Adrenal gland (tissue), 12 donors: ENCODE measurements around the gene CDCA4. TPM values are rescaled to one million over a fixed set of nuclear protein-coding genes. Genes with fewer than 3 reads are reported as not detected.
A peak's percentile ranks its signal among the peaks of the same experiment; 100 is the strongest.

Experiments used
- DNase-seq, 7 donors: peaks; one replicate each; pipeline ENCODE4 v3.0.0-alpha.2; 2019 to 2020
- H3K27ac ChIP-seq, 5 donors: fragments of 200-600 bp; sonication (generic) in 4 of 5; 1 replicate in 3 of 5; 2 replicates in 2 of 5; pipeline versions ENCODE4 v1.5.1 to v1.8.0; 2016 to 2020; ENCODE audit warnings: mild to moderate bottlenecking in 1 of 5
- H3K27me3 ChIP-seq: fragments of 200-600 bp; 2 replicates; pipeline ENCODE4 v1.8.0; 2021
- H3K36me3 ChIP-seq, 2 donors: fragments of 200-600 bp; replicated peaks in 1 of 2; 1 replicate in 1 of 2; 2 replicates in 1 of 2; pipeline versions ENCODE4 v1.5.1 to v1.8.0; 2018 to 2022
- H3K4me1 ChIP-seq, 2 donors: fragments of 200-600 bp; replicated peaks in 1 of 2; 1 replicate in 1 of 2; 2 replicates in 1 of 2; pipeline versions ENCODE4 v1.5.1 to v1.8.0; 2018 to 2021
- H3K4me3 ChIP-seq, 4 donors: fragments of 200-600 bp; sonication (generic) in 3 of 4; one replicate each; pipeline ENCODE4 v1.5.1; 2016 to 2018
- H3K9me3 ChIP-seq, 3 donors: fragments of 200-600 bp; sonication (generic) in 1 of 3; replicated peaks in 1 of 3; 1 replicate in 2 of 3; 2 replicates in 1 of 3; pipeline versions ENCODE4 v1.5.1 to v1.8.0; 2016 to 2021
- CTCF ChIP-seq, 6 experiments: fragments of 450-650 bp in 4 of 6; fragments of 200-600 bp in 2 of 6; sonication (generic) in 1 of 6; IDR thresholded peaks; 1 replicate in 5 of 6; 2 replicates in 1 of 6; pipeline versions ENCODE4 v1.5.1 to v1.8.0; 2016 to 2021; ENCODE audit warnings: antibody characterized with exemption in 6 of 6, mild to moderate bottlenecking in 2 of 6, moderate library complexity in 1 of 6
- POLR2A ChIP-seq, 2 donors: fragments of 450-650 bp; IDR thresholded peaks; one replicate each; pipeline ENCODE4 v1.6.1; 2017; ENCODE audit warnings: antibody characterized with exemption in 2 of 2, mild to moderate bottlenecking in 2 of 2, moderate library complexity in 1 of 2
- WGBS, 4 donors: extraction: QIAGEN DNeasy Blood & Tissue Kit in 2 of 4; methylation state at CpG; one replicate each; pipeline versions ENCODE4 v1.1.5 to v1.1.7; 2013 to 2017; 5-methylcytosine and 5-hydroxymethylcytosine counted together
- intact Hi-C, 2 donors: fragments of 100-400 bp; cut with DNase I; formaldehyde crosslinking; loops; one replicate each; pipeline versions ENCODE4 v1.14.1 to v1.15.0; 2022 to 2023
- polyA plus RNA-seq, 3 donors: library from polyadenylated mRNA; stranded (reverse); fragments of 200-250 nt in 2 of 3; fragments of 350-450 nt in 1 of 3; fragmentation: Illumina TruSeq in 1 of 3; extraction: RNeasy Lipid Tissue Mini Kit (QIAGEN cat#74804) in 1 of 3; gene quantifications; one replicate each; pipeline ENCODE4 v1.2.3, GENCODE V29; 2013 to 2014
- total RNA-seq, 9 donors: library from RNA; depleted of rRNA in 4 of 9; stranded (reverse); fragments of >200 nt in 4 of 9; fragments of 120-200 nt in 1 of 9; fragmentation: NEBNext Ultra II Directional in 1 of 9; extraction: Animal tissue kit (Norgen Biotek cat#: 25700) in 1 of 9; gene quantifications; one replicate each; pipeline versions ENCODE4 v1.1.0 to v1.2.4, GENCODE V29; 2013 to 2023
- donor health status: healthy with polysubstance abuse.
- donor health status: Bipolar disorder and iron deficiency.
- donor health status: DM: yes; HTN: yes; CAD: no.
- donor health status: DM: no; HTN: no; CAD: no.
- donor health status: DM: no; HTN: no; CAD: no.
- donor health status: DM: yes; HTN: yes; CAD: no.

Gene CDCA4
- total and polyA plus RNA-seq, 12 donors = 0.66 to 10.5 (median 4.1) TPM

- WGBS, 4 donors = 66 to 73% (median 70%) methylated on average over 6 to 24 of the region's 24 CpGs
- Histone ChIP-seq H3K9me3 (no peaks in the 10 kb centered on the region), H3K4me3 (no peak overlapping the region), H3K27me3 (peaks cover 10% of the 10 kb centered on the region), H3K4me1 (no peaks in the 10 kb centered on the region), H3K36me3 (no peaks in the 10 kb centered on the region), H3K27ac (no peak overlapping the region)
- TF ChIP-seq POLR2A (IDR thresholded peaks at IDR 0.05) (no peak), CTCF (IDR thresholded peaks at IDR 0.05) (no peak)
- peak in 1 of 7 donors; percentile 13 for DNase-seq
- intact Hi-C loops = loop anchor here (2.0 to 5.0 kb wide), 3 partner anchors 70 to 150 kb away; partner anchors contain the start of gene AHNAK2 (in 1 of the 2)
Measured at GRCh38 chr14:105047283-105048016, 26.6 kb upstream of the CDCA4 start.

GRCh38 chr14:105046891-105047282 lies 26.0 kb upstream of the CDCA4 start:
- no peak overlapping the region for H3K27ac ChIP-seq
- no peak for TF ChIP-seq POLR2A (IDR thresholded peaks at IDR 0.05)
- no peak for TF ChIP-seq CTCF (IDR thresholded peaks at IDR 0.05)

GRCh38 chr14:105045710-105046326 lies 24.9 kb upstream of the CDCA4 start:
- Histone ChIP-seq H3K4me1 (no peaks in the 10 kb centered on the region), H3K27ac (no peak overlapping the region), H3K4me3 (no peak overlapping the region), H3K9me3 (no peaks in the 10 kb centered on the region), H3K27me3 (peaks cover 10% of the 10 kb centered on the region), H3K36me3 (no peaks in the 10 kb centered on the region)
- peak; percentile 84 to 94 (median 90) for DNase-seq
- TF ChIP-seq POLR2A (IDR thresholded peaks at IDR 0.05) (peak in 1 of 2 donors; percentile 11), CTCF (IDR thresholded peaks at IDR 0.05) (peak; percentile 93 to 100 (median 100))
- intact Hi-C loops = loop anchor here (2.0 to 5.0 kb wide), 3 partner anchors 69 to 149 kb away; partner anchors contain the start of gene AHNAK2 (in 1 of the 2)
- 3 to 5% (median 4%) methylated on average over 32 to 42 of the region's 42 CpGs for WGBS, 4 donors

More at GRCh38 chr14:105046891-105047282, 26.0 kb upstream of the CDCA4 start:
- Histone ChIP-seq H3K9me3 (no peaks in the 10 kb centered on the region), H3K4me3 (no peak overlapping the region), H3K4me1 (no peaks in the 10 kb centered on the region), H3K36me3 (no peaks in the 10 kb centered on the region), H3K27me3 (peaks cover 10% of the 10 kb centered on the region)
- 78 to 90% (median 81%) methylated on average over 2 to 9 of the region's 9 CpGs; no CpG with 5 or more reads in 1 of the 4 donors for WGBS, 4 donors
- intact Hi-C loops = loop anchor here (2.0 to 5.0 kb wide), 3 partner anchors 70 to 150 kb away; partner anchors contain the start of gene AHNAK2 (in 1 of the 2)
- DNase-seq = no peak

GRCh38 chr14:105043641-105044040 lies 22.8 kb upstream of the CDCA4 start:
- WGBS, 4 donors = 71 to 82% (median 74%) methylated on average over 7 of the region's 7 CpGs
- no peak overlapping the region for H3K27ac ChIP-seq
- TF ChIP-seq CTCF (IDR thresholded peaks at IDR 0.05) = no peak
- TF ChIP-seq POLR2A (IDR thresholded peaks at IDR 0.05) = no peak
- no peaks in the 10 kb centered on the region for H3K4me1 ChIP-seq
- H3K27me3 ChIP-seq = no peaks in the 10 kb centered on the region
- no peak overlapping the region for H3K4me3 ChIP-seq
- no peaks in the 10 kb centered on the region for H3K9me3 ChIP-seq
- intact Hi-C loops = no loop called here
- no peaks in the 10 kb centered on the region for H3K36me3 ChIP-seq
- no peak for DNase-seq
